Mesenchymal stem cell (in vitro differentiated cells and primary cell): ENCODE measurements around the gene MROH2A.

Source experiments
- DNase-seq: peaks from one replicate; pipeline ENCODE4 v3.0.0-alpha.2; 2013
- H2AFZ ChIP-seq: one replicate; pipeline ENCODE4 v1.6.1; 2013; ENCODE audit warnings: low read depth, mild to moderate bottlenecking, control low read depth, inconsistent platforms, low read length, moderate library complexity
- H2AK5ac ChIP-seq: 2 replicates; pipeline ENCODE4 v1.6.1; 2013; ENCODE audit warnings: low read length, moderate library complexity, mild to moderate bottlenecking, inconsistent platforms; ENCODE audit not compliant: severe bottlenecking
- H2BK120ac ChIP-seq: one replicate; pipeline ENCODE4 v1.6.1; 2013; ENCODE audit warnings: low read depth, mild to moderate bottlenecking, inconsistent platforms, low read length, moderate library complexity
- H2BK12ac ChIP-seq, 2 experiments: one replicate each; pipeline ENCODE4 v1.6.1; 2013; ENCODE audit warnings: inconsistent platforms in 2 of 2, low read length in 2 of 2, mild to moderate bottlenecking in 2 of 2, moderate library complexity in 2 of 2, control low read depth in 1 of 2
- H2BK15ac ChIP-seq: one replicate; pipeline ENCODE4 v1.6.1; 2013; ENCODE audit warnings: mild to moderate bottlenecking, low read depth, inconsistent platforms; ENCODE audit not compliant: poor library complexity, severe bottlenecking
- H2BK5ac ChIP-seq: 2 replicates; pipeline ENCODE4 v1.6.1; 2013; ENCODE audit warnings: low read depth, mild to moderate bottlenecking, low read length, control low read depth, inconsistent platforms; ENCODE audit not compliant: poor library complexity, severe bottlenecking
- H3K14ac ChIP-seq, 2 experiments: one replicate each; pipeline ENCODE4 v1.6.1; 2013; ENCODE audit warnings: inconsistent platforms in 2 of 2, low read length in 2 of 2, control low read depth in 1 of 2, mild to moderate bottlenecking in 1 of 2, moderate library complexity in 1 of 2
- H3K18ac ChIP-seq, 2 experiments: one replicate each; pipeline ENCODE4 v1.6.1; 2013; ENCODE audit warnings: inconsistent platforms in 2 of 2, low read length in 2 of 2, control low read depth in 1 of 2, low read depth in 1 of 2, mild to moderate bottlenecking in 1 of 2
- H3K23ac ChIP-seq, 2 experiments: one replicate each; pipeline ENCODE4 v1.6.1; 2013; ENCODE audit warnings: inconsistent platforms in 2 of 2, low read length in 2 of 2, mild to moderate bottlenecking in 2 of 2, moderate library complexity in 2 of 2, control low read depth in 1 of 2
- H3K27ac ChIP-seq: 2 replicates; pipeline ENCODE4 v1.5.1; 2013; ENCODE audit warnings: mild to moderate bottlenecking, moderate library complexity, low read length, control low read depth, inconsistent platforms; ENCODE audit not compliant: poor library complexity, severe bottlenecking
- H3K27me3 ChIP-seq, 2 experiments: 2 replicates each; pipeline versions ENCODE4 v1.6.1 to v1.7.0; 2013; ENCODE audit warnings: low read length in 2 of 2, mild to moderate bottlenecking in 2 of 2, moderate library complexity in 2 of 2, control low read depth in 1 of 2, inconsistent platforms in 1 of 2; ENCODE audit not compliant: control insufficient read depth in 1 of 2, insufficient read depth in 1 of 2
- H3K36me3 ChIP-seq, 2 experiments: 2 replicates each; pipeline versions ENCODE4 v1.6.1 to v1.7.0; 2013; ENCODE audit warnings: low read length in 2 of 2, control low read depth in 1 of 2, inconsistent platforms in 1 of 2, low read depth in 1 of 2, mild to moderate bottlenecking in 1 of 2; ENCODE audit not compliant: insufficient read depth in 2 of 2, control insufficient read depth in 1 of 2
- H3K4ac ChIP-seq, 2 experiments: one replicate each; pipeline ENCODE4 v1.6.1; 2013; ENCODE audit warnings: inconsistent platforms in 2 of 2, low read length in 2 of 2, mild to moderate bottlenecking in 2 of 2, moderate library complexity in 2 of 2, control low read depth in 1 of 2, low read depth in 1 of 2
- H3K4me1 ChIP-seq: 2 replicates; pipeline ENCODE4 v1.6.1; 2013; ENCODE audit warnings: low read depth, low read length, control low read depth; ENCODE audit not compliant: control insufficient read depth, insufficient read depth
- H3K4me2 ChIP-seq: 2 replicates; pipeline ENCODE4 v1.6.1; 2013; ENCODE audit warnings: low read length, mild to moderate bottlenecking, inconsistent platforms; ENCODE audit not compliant: poor library complexity, severe bottlenecking
- H3K4me3 ChIP-seq, 2 experiments: 2 replicates each; pipeline versions ENCODE4 v1.5.1 to v1.7.0; 2013; ENCODE audit warnings: low read length in 2 of 2, mild to moderate bottlenecking in 2 of 2, control low read depth in 1 of 2, low read depth in 1 of 2; ENCODE audit not compliant: insufficient read depth in 1 of 2
- H3K79me1 ChIP-seq: replicated peaks from 2 replicates; pipeline ENCODE4 v1.6.1; 2013; ENCODE audit warnings: mild to moderate bottlenecking, control low read depth, low read length, inconsistent platforms; ENCODE audit not compliant: poor library complexity, severe bottlenecking
- H3K9ac ChIP-seq: 2 replicates; pipeline ENCODE4 v1.7.0; 2013; ENCODE audit warnings: mild to moderate bottlenecking, low read length, moderate library complexity
- H3K9me3 ChIP-seq: 2 replicates; pipeline ENCODE4 v1.7.0; 2013; ENCODE audit warnings: mild to moderate bottlenecking, low read length; ENCODE audit not compliant: control insufficient read depth
- H4K8ac ChIP-seq: one replicate; pipeline ENCODE4 v1.6.1; 2013; ENCODE audit warnings: inconsistent platforms, mild to moderate bottlenecking, low read length, moderate library complexity
- H4K91ac ChIP-seq: one replicate; pipeline ENCODE4 v1.6.1; 2013; ENCODE audit warnings: mild to moderate bottlenecking, low read length, inconsistent platforms
- WGBS: methylation state at CpG from one replicate; pipeline ENCODE4 v1.1.7; 2013; ENCODE audit warnings: mixed read lengths; 5-methylcytosine and 5-hydroxymethylcytosine counted together

MROH2A gene

GRCh38 chr2:233844836-233845235, 66.7 kb downstream of the MROH2A start:
- H3K9me3 ChIP-seq, result no peaks in the 10 kb centered on the region
- no peak overlapping the region for H3K27ac ChIP-seq
- H3K9ac ChIP-seq, result no peak overlapping the region
- no peaks in the 10 kb centered on the region for H3K27me3 ChIP-seq
- no peak overlapping the region for H3K4me3 ChIP-seq
- no peak overlapping the region for H2BK12ac ChIP-seq
- H2AFZ ChIP-seq, result no peak overlapping the region
- H2BK15ac ChIP-seq, result no peak overlapping the region
- H3K79me1 ChIP-seq, result peaks cover 46% of the 10 kb centered on the region
- H3K4me2 ChIP-seq, result no peak overlapping the region
- H3K14ac ChIP-seq, result no peak overlapping the region
- no peak overlapping the region for H2AK5ac ChIP-seq
- H3K4me1 ChIP-seq, result peaks cover 9% of the 10 kb centered on the region
- H3K18ac ChIP-seq, result no peak overlapping the region
- no peak overlapping the region for H3K23ac ChIP-seq
- H3K36me3 ChIP-seq, result peaks cover 34 to 35% of the 10 kb centered on the region in 2 experiments
- H4K8ac ChIP-seq, result no peak overlapping the region
- H3K4ac ChIP-seq, result no peak overlapping the region
- no peak for DNase-seq
- no peak overlapping the region for H2BK120ac ChIP-seq
- WGBS, result 100% methylated on average over 3 of the region's 3 CpGs
- no peak overlapping the region for H4K91ac ChIP-seq
- H2BK5ac ChIP-seq, result no peak overlapping the region

- Histone ChIP-seq H4K91ac (no peak overlapping the region), H3K4ac (no peak overlapping the region), H3K36me3 (peaks cover 34% of the 10 kb centered on the region in 2 experiments), H2BK12ac (no peak overlapping the region), H3K4me3 (no peak overlapping the region), H4K8ac (no peak overlapping the region), H3K4me1 (peaks cover 9% of the 10 kb centered on the region), H2BK120ac (no peak overlapping the region), H3K27me3 (no peaks in the 10 kb centered on the region), H3K9ac (no peak overlapping the region), H3K27ac (no peak overlapping the region), H3K4me2 (no peak overlapping the region), H2AK5ac (no peak overlapping the region), H3K18ac (no peak overlapping the region), H3K14ac (no peak overlapping the region), H3K9me3 (no peaks in the 10 kb centered on the region), H2BK15ac (no peak overlapping the region), H2AFZ (no peak overlapping the region), H3K23ac (no peak overlapping the region), H2BK5ac (no peak overlapping the region), H3K79me1 (peaks cover 51% of the 10 kb centered on the region)
- WGBS, result no CpG with 5 or more reads among the region's 1 CpG
- DNase-seq, result no peak
Measured at GRCh38 chr2:233845301-233846060, 67.4 kb downstream of the MROH2A start.

GRCh38 chr2:233846387-233847247, 68.5 kb downstream of the MROH2A start:
- 96% methylated on average over 16 of the region's 16 CpGs for WGBS
- Histone ChIP-seq H3K9me3 (no peaks in the 10 kb centered on the region), H3K4me3 (no peak overlapping the region), H3K79me1 (peaks cover 50% of the 10 kb centered on the region), H2BK15ac (no peak overlapping the region), H3K27ac (no peak overlapping the region), H3K14ac (no peak overlapping the region), H3K4me2 (no peak overlapping the region), H3K4ac (no peak overlapping the region), H3K9ac (no peak overlapping the region), H3K18ac (no peak overlapping the region), H3K36me3 (peaks cover 29% of the 10 kb centered on the region in 2 experiments), H4K8ac (no peak overlapping the region), H2BK120ac (no peak overlapping the region), H2AFZ (no peak overlapping the region), H4K91ac (no peak overlapping the region), H2AK5ac (no peak overlapping the region), H3K23ac (no peak overlapping the region), H3K27me3 (no peaks in the 10 kb centered on the region), H2BK12ac (no peak overlapping the region), H3K4me1 (peaks cover 11% of the 10 kb centered on the region), H2BK5ac (no peak overlapping the region)
- no peak for DNase-seq

- no peak overlapping the region for H2BK12ac ChIP-seq
- no peak overlapping the region for H3K14ac ChIP-seq
- H4K8ac ChIP-seq, result no peak overlapping the region
- no peak overlapping the region for H2BK15ac ChIP-seq
- no peak overlapping the region for H3K27ac ChIP-seq
- H3K4me3 ChIP-seq, result no peak overlapping the region
- H3K4me2 ChIP-seq, result no peak overlapping the region
- H3K9ac ChIP-seq, result no peak overlapping the region
- H3K18ac ChIP-seq, result no peak overlapping the region
- no peak overlapping the region for H4K91ac ChIP-seq
- H2BK5ac ChIP-seq, result no peak overlapping the region
- H3K27me3 ChIP-seq, result no peaks in the 10 kb centered on the region
- peaks cover 21 to 29% of the 10 kb centered on the region in 2 experiments for H3K36me3 ChIP-seq
- H3K4me1 ChIP-seq, result peaks cover 11% of the 10 kb centered on the region
- H3K9me3 ChIP-seq, result no peaks in the 10 kb centered on the region
- H2AK5ac ChIP-seq, result no peak overlapping the region
- H3K4ac ChIP-seq, result no peak overlapping the region
- H2AFZ ChIP-seq, result no peak overlapping the region
- DNase-seq, result no peak
- no peak overlapping the region for H2BK120ac ChIP-seq
- 99% methylated on average over 12 of the region's 13 CpGs for WGBS
- H3K23ac ChIP-seq, result no peak overlapping the region
- H3K79me1 ChIP-seq, result peaks cover 47% of the 10 kb centered on the region
Measured at GRCh38 chr2:233847248-233847898, 69.2 kb downstream of the MROH2A start.
